K562 (cell line): ENCODE measurements around the gene UFSP2. TPM values are rescaled to one million over a fixed set of nuclear protein-coding genes. Genes with fewer than 3 reads are reported as not detected.

Source experiments
- ATAC-seq: fragments of 200-7000 bp; cut with Tn5 transposase; 3 replicates; pipeline ENCODE4 v1.9.1; 2020; ENCODE audit warnings: moderate library complexity
- BruUV-seq: library from RNA; stranded (reverse); fragments of 400-500 nt; replicated peaks from 2 replicates; lab custom pipeline; 2021; lab: Mats Ljungman, UMichigan
- CTCF ChIA-PET: fragments of 300-600 bp; formaldehyde crosslinking; extraction: SDS; loops from one replicate; lab custom pipeline; 2021; ENCODE audit warnings: low intra/inter-chr PET ratio; lab: Yijun Ruan, JAX
- POLR2A ChIA-PET: fragments of 300-600, 350-650 bp; sonication (Branson Sonifier 250); formaldehyde crosslinking; extraction: SDS; loops from one replicate; lab custom pipeline; 2021; ENCODE audit warnings: antibody characterized with exemption, inconsistent platforms; lab: Yijun Ruan, JAX
- DNase-seq, 4 experiments: peaks; one replicate each; pipeline versions ENCODE4 v3.0.0 to v3.0.0-alpha.2; 2011 to 2018; ENCODE audit warnings: low spot score in 3 of 4, mixed read lengths in 3 of 4; ENCODE audit errors: extremely low read depth in 1 of 4
- FAIRE-seq: peaks from 2 replicates; lab custom pipeline; 2011; peaks lifted over from hg19 to GRCh38; lab: Jason Lieb, UNC
- H2AFZ ChIP-seq: 2 replicates; pipeline ENCODE4 v1.6.0; 2011; ENCODE audit warnings: low read depth, low read length, control low read depth, inconsistent platforms
- H3K27ac ChIP-seq: fragments of 200-600 bp; 3 replicates; pipeline ENCODE4 v1.8.0; 2011; ENCODE audit warnings: low read depth, mild to moderate bottlenecking, control low read depth, inconsistent platforms, low read length, moderate library complexity, mixed read lengths; ENCODE audit errors: extremely low read depth
- H3K27me3 ChIP-seq, 2 experiments: fragments of 300-600 bp in 1 of 2; 2 replicates in 1 of 2; 3 replicates in 1 of 2; pipeline versions ENCODE4 v1.6.0 to v1.8.0; 2011; ENCODE audit warnings: inconsistent platforms in 2 of 2, low read length in 2 of 2, mild to moderate bottlenecking in 1 of 2, mixed read lengths in 1 of 2, moderate library complexity in 1 of 2; ENCODE audit not compliant: control insufficient read depth in 2 of 2, insufficient read depth in 2 of 2
- H3K36me3 ChIP-seq: fragments of 300-600 bp; 3 replicates; pipeline ENCODE4 v1.8.0; 2011; ENCODE audit warnings: mild to moderate bottlenecking, low read length, inconsistent platforms; ENCODE audit not compliant: control insufficient read depth, insufficient read depth
- H3K4me1 ChIP-seq, 2 experiments: fragments of 200-600 bp in 1 of 2; replicated peaks in 1 of 2; 2 replicates in 1 of 2; 3 replicates in 1 of 2; pipeline versions ENCODE4 v1.5.1 to v1.8.0; 2011; ENCODE audit warnings: inconsistent platforms in 2 of 2, low read length in 2 of 2, mild to moderate bottlenecking in 1 of 2, mixed read lengths in 1 of 2, moderate library complexity in 1 of 2; ENCODE audit not compliant: control insufficient read depth in 2 of 2, insufficient read depth in 2 of 2
- H3K4me2 ChIP-seq: 2 replicates; pipeline ENCODE4 v1.6.1; 2011; ENCODE audit warnings: low read length, control low read depth, inconsistent platforms, mixed read lengths; ENCODE audit not compliant: insufficient read depth
- H3K4me3 ChIP-seq: fragments of 200-600 bp; sonication (generic), shearing (Covaris generic); 2 replicates; pipeline ENCODE4 v1.5.1; 2016; ENCODE audit warnings: control low read depth, inconsistent platforms
- H3K79me2 ChIP-seq: fragments of 200-600 bp; 3 replicates; pipeline ENCODE4 v1.8.0; 2011; ENCODE audit warnings: low read length, inconsistent platforms; ENCODE audit not compliant: control insufficient read depth, insufficient read depth
- H3K9ac ChIP-seq, 2 experiments: 2 replicates each; pipeline versions ENCODE4 v1.6.0 to v1.6.1; 2011; ENCODE audit warnings: low read depth in 2 of 2, low read length in 2 of 2, control low read depth in 1 of 2, inconsistent platforms in 1 of 2, mild to moderate bottlenecking in 1 of 2, mixed read lengths in 1 of 2; ENCODE audit not compliant: insufficient read depth in 1 of 2
- H3K9me1 ChIP-seq: one replicate; pipeline ENCODE4 v1.6.0; 2011; ENCODE audit warnings: inconsistent platforms, mild to moderate bottlenecking, low read length, moderate library complexity; ENCODE audit not compliant: control insufficient read depth, insufficient read depth
- H3K9me3 ChIP-seq: replicated peaks from 2 replicates; pipeline ENCODE4 v1.5.1; 2011; ENCODE audit warnings: low read depth, low read length, inconsistent platforms; ENCODE audit not compliant: control insufficient read depth, insufficient read depth
- H4K20me1 ChIP-seq: replicated peaks from 2 replicates; pipeline ENCODE4 v1.6.1; 2011; ENCODE audit warnings: low read length, inconsistent platforms, mixed read lengths; ENCODE audit not compliant: control insufficient read depth, insufficient read depth
- C11orf30 ChIP-seq: fragments of 450-650 bp; IDR thresholded peaks from 2 replicates; pipeline ENCODE4 v1.6.1; 2016; ENCODE audit warnings: low read depth, mild to moderate bottlenecking
- ELF4 ChIP-seq: fragments of 450-650 bp; formaldehyde crosslinking; IDR thresholded peaks from 2 replicates; pipeline ENCODE4 v1.4.0; 2022; ENCODE audit warnings: missing genetic modification characterization
- KAT7 ChIP-seq: sonication (generic); formaldehyde crosslinking; IDR thresholded peaks from 2 replicates; pipeline ENCODE4 v1.8.0; 2022; ENCODE audit warnings: missing genetic modification reagents, mild to moderate bottlenecking, borderline replicate concordance
- MEIS2 ChIP-seq: fragments of 450-650 bp; IDR thresholded peaks from 2 replicates; pipeline ENCODE4 v1.6.1; 2014; ENCODE audit warnings: mild to moderate bottlenecking; ENCODE audit not compliant: partially characterized antibody
- MITF ChIP-seq: IDR thresholded peaks from 2 replicates; pipeline ENCODE4 v1.6.1; 2014; ENCODE audit warnings: antibody characterized with exemption
- NRF1 ChIP-seq, 2 experiments: fragments of 450-650 bp; IDR thresholded peaks in 1 of 2; conservative IDR thresholded peaks in 1 of 2; 2 replicates each; pipeline ENCODE4 v1.6.1; 2014; ENCODE audit warnings: mild to moderate bottlenecking in 2 of 2
- PHB ChIP-seq: fragments of 250-450 bp; sonication (Bioruptor Pico); IDR thresholded peaks from 2 replicates; pipeline ENCODE4 v1.5.0; 2021
- SMARCE1 ChIP-seq: fragments of 450-650 bp; IDR thresholded peaks from 2 replicates; pipeline ENCODE4 v1.7.1; 2016; ENCODE audit warnings: mild to moderate bottlenecking
- SPI1 ChIP-seq: IDR thresholded peaks from 2 replicates; pipeline ENCODE4 v1.6.1; 2011; ENCODE audit warnings: low read depth, low read length, control low read depth, borderline replicate concordance
- SRF ChIP-seq, 2 experiments: fragments of 250-450, 450-650 bp in 1 of 2; sonication (Bioruptor Pico) in 1 of 2; sonication (generic) in 1 of 2; formaldehyde crosslinking; IDR thresholded peaks; 2 replicates each; pipeline versions ENCODE4 v1.5.0 to v1.5.1; 2020 to 2022; ENCODE audit warnings: mild to moderate bottlenecking in 1 of 2, missing genetic modification reagents in 1 of 2
- ZNF316 ChIP-seq: fragments of 450-650 bp; IDR thresholded peaks from 2 replicates; pipeline ENCODE4 v1.6.1; 2016
- ZNF609 ChIP-seq: sonication (generic); formaldehyde crosslinking; IDR thresholded peaks from 2 replicates; pipeline ENCODE4 v1.8.1; 2023; ENCODE audit warnings: missing genetic modification reagents, mild to moderate bottlenecking, borderline replicate concordance
- WGBS: fragments of 100-300 bp; shearing (Covaris generic); methylation state at CpG from one replicate; pipeline ENCODE4 v1.1.6; 2016; ENCODE audit warnings: low coverage, mixed read lengths; ENCODE audit not compliant: insufficient coverage; ENCODE audit errors: missing lambda C conversion rate; 5-methylcytosine and 5-hydroxymethylcytosine counted together
- in situ Hi-C: fragments of 300-500 bp; cut with MboI; formaldehyde crosslinking; loops from 4 replicates; pipeline ENCODE4 v1.15.0; 2018; ENCODE audit warnings: inconsistent platforms, mixed read lengths
- intact Hi-C: fragments of 100-400 bp; cut with micrococcal nuclease; formaldehyde crosslinking; loops from 2 replicates; pipeline ENCODE4 v1.14.2; 2022
- polyA plus RNA-seq, 8 experiments: library from polyadenylated mRNA; depleted of rRNA in 4 of 8; stranded (reverse) in 5 of 8; unstranded in 3 of 8; fragments of >200 nt; fragmentation: Nextera tagmentation in 2 of 8; fragmentation: Illumina TruSeq in 1 of 8; extraction: Ambion mirVana in 2 of 8; extraction: Trizol in 1 of 8; gene quantifications; 2 replicates each; pipeline versions ENCODE4 v1.2.1 to v1.2.3, GENCODE V29; 2011 to 2014; ENCODE audit warnings: inconsistent platforms in 1 of 8, missing spikeins in 1 of 8
- total RNA-seq, 7 experiments: library from RNA; depleted of rRNA in 6 of 7; stranded (reverse); fragments of >200 nt in 6 of 7; fragmentation: Illumina TruSeq in 2 of 7; extraction: Trizol in 2 of 7; gene quantifications; 2 replicates each; pipeline versions ENCODE4 v1.2.1 to v1.2.3, GENCODE V29; 2011 to 2021; ENCODE audit warnings: low replicate concordance in 1 of 7

The UFSP2 gene
- total and polyA plus RNA-seq, 9 of the 15 experiments (the other 6 are each of a cell fraction or from before 2014, with no cell fraction given): 20.1 to 55.8 (median 26.6) TPM

GRCh38 chr4:185374573-185374972 is 51.2 kb downstream of the UFSP2 start:
- FAIRE-seq: no peak
- no TSS peak for BruUV-seq
- in situ Hi-C loops: no loop called here

More at GRCh38 chr4:185374573-185374972, 51.2 kb downstream of the UFSP2 start:
- intact Hi-C loops: no loop called here
- Histone ChIP-seq H3K4me1 (peaks cover 0 to 12% of the 10 kb centered on the region in 2 experiments; a peak in 3 of 5 replicates), H2AFZ (no peak overlapping the region), H3K27me3 (no peaks in the 10 kb centered on the region), H3K9me3 (no peaks in the 10 kb centered on the region)
- TF ChIP-seq SPI1 (peak; percentile 31; the same call in 1 of the 2 replicates), MITF (no peak), ZNF316 (0 out of 2 replicates have a peak, but pooled peaks have one; percentile 18), KAT7 (CRISPR knock-in tag) (no peak), SRF (CRISPR knock-in tag; IDR thresholded peaks at IDR 0.05) (peak in 1 of 2 experiments; percentile 52; a peak in 1 of 4 replicates), C11orf30 (peak; percentile 22; the same call in 1 of the 2 replicates), ELF4 (CRISPR knock-in tag) (no peak), NRF1 (conservative IDR thresholded peaks at IDR 0.05 in 1 of 2, IDR thresholded peaks at IDR 0.05 in 1 of 2) (peak in 1 of 2 experiments; percentile 40; a peak in 1 of 4 replicates), MEIS2 (peak; percentile 16), PHB (no peak), SMARCE1 (0 out of 2 replicates have a peak, but pooled peaks have one; percentile 15), ZNF609 (CRISPR knock-in tag) (no peak)
- TF ChIP-seq, all 486 proteins: peak for 7
- peak; percentile 57 for ATAC-seq
- no peak for DNase-seq
- no peak overlapping the region for H3K9ac ChIP-seq
- H3K79me2 ChIP-seq: no peaks in the 10 kb centered on the region
- H3K9me1 ChIP-seq: no peaks in the 10 kb centered on the region
- H3K4me2 ChIP-seq: peak overlapping the region; percentile 17; the same call in 1 of the 2 replicates
- CTCF ChIA-PET: interaction anchor here (0.7 kb wide), 1 partner anchor 85 kb away, joined by 3 read pairs; no protein-coding TSS in a partner anchor
- WGBS: 19% methylated on average over 5 of the region's 6 CpGs
- peaks cover 4% of the 10 kb centered on the region; the same call in 1 of the 3 replicates for H3K36me3 ChIP-seq
- no peak overlapping the region for H3K27ac ChIP-seq
- H4K20me1 ChIP-seq: no peaks in the 10 kb centered on the region
- POLR2A ChIA-PET: interaction anchor here (1.7 to 2.2 kb wide), 2 partner anchors 10 to 11 kb away, joined by 6 to 10 read pairs; no protein-coding TSS in a partner anchor
- no peak overlapping the region for H3K4me3 ChIP-seq
